ENCODE measurements around the gene EVA1A.

Gene EVA1A

DNA sequence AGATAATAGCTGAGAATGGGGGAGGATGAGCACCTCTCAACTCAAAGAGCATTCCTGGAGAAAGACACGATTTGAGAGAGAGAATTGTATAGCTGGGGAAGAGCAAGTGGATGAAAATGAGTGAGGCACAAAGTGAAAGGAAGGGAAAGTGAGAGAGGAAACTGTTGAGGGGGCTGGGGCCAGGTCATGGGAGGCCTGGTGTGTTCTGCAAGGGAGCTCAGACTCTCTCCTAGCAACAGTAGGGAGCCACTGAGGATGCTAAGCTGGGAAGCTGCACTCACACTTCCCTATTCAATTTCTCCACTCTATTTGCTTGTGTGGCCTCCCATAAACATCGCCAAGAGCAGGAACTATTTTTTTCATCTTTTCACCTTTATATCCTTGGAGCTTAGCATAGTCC is 14.8 kb downstream of the EVA1A start:
- DNase-seq (ENCODE audit: insufficient read length, low spot score) (no peak), FAIRE-seq (no peak)

DNA sequence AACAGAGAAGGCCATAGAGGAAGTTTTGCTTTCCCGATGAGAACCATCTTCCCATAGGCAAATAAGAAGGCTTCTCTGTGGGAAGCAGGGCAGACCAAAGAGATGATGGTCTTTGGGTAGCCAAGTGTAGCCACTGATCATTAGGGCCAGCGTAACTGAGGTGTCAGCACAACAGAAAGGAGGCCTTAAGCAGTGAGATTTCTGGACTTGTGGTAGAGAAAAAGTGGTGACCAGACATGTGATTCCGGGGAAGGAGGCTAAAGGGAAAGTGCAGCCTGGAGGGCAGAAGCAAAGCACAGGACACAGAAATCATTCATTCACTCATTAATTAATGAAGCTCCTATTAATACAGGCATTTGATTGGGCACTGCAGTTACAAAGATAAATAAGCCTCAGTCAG is 15.4 kb downstream of the EVA1A start:
- DNase-seq (ENCODE audit: insufficient read length, low spot score) (no peak), FAIRE-seq (no peak)

DNA sequence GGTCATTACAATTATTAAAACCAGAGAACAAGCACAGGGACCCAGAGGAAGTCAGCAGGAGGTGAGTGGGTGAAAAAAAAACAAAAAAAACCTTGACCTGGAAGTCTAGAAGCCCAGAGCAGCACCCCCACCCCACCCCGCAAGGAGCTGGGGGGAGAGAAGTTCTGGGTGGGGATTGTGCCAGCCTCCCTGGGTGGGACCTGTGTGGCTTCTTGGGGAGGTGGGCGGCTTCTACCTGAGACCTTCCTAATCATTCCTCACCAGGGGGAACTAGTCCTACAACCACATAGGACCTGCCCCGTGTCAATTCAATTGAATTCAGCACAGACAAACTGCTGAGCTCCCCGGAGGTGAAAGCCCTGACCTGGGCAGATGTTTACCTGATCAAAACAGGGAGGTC is 17.3 kb downstream of the EVA1A start:
- DNase-seq (ENCODE audit: insufficient read length, low spot score) (no peak), FAIRE-seq (no peak)

DNA sequence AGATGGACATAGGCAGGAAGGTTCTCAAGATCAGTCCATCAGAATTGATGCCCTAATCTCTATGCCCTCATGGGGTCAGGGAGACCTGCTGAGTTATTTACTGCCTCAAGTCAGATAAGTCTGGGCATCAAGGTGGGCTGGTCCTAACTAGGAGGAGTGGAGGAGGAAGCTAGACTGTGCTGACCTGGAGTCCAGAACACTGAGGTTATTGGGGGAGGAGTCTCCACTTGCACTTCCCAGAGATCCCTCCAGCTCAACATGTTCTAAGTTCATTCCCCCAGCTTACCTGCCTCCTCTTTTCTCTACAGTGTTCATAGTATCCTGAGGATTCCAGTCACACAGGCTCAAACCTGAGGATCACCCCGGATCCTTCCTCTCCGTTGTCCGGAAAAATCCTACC is 19.3 kb downstream of the EVA1A start:
- DNase-seq (ENCODE audit: insufficient read length, low spot score) (no peak), FAIRE-seq (no peak)

DNA sequence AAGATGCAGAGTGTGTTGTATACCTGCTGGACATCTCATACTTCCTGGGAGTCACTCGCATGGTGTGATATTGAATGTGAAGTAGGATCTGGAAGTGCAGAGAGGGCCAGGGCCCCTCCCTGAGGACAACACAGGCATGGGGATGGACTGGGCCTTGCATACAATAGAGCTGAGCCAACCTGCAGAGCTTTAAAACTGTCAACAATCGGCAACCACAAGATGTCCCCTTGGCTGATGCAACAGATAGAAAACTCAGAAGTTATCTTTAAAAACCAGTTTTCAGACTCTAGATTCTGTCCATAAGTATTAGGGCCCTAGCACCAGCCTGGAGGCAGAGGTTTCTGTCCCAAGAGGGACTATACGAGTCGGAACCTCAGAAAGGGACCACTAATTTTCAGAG is 19.7 kb downstream of the EVA1A start:
- FAIRE-seq = no peak
- no peak for DNase-seq (ENCODE audit: insufficient read length, low spot score)

DNA sequence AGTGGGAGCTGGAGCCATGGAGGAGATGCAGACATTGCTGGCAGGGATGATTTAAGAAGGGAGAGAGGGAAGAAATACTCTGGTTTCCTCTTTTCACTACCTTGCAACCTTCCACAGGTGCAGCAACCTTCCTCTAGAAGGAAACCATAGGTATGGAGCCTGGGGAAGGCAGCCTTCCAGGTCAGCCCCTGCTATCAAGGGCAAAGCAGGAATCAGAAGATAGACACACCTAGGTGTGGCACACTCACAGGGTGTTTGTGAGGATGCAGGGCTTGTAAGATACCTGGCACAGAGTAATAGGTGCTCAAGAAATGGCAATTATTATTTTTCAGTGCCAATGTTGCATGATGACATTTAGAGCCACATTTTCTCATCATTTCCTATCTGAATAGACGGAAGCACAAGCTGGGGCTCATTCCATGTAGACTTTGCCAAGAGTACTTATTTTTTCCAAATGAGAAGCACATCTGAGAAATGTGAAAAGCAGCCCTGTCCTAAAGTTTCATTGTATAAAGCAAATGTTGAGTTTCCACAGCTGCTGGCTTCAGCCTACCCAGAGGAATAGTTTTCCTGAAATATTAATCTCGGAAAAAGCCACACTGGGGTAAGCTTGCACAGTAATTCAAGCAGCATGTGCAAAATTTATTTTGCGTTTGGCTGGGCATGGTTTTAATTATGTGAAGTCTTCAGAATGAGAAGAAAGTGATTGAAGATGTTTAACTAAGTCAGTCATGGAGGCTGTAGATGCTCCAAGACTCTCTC is 20.6 kb downstream of the EVA1A start:
- DNase-seq (ENCODE audit: insufficient read length, low spot score) = no peak

DNA sequence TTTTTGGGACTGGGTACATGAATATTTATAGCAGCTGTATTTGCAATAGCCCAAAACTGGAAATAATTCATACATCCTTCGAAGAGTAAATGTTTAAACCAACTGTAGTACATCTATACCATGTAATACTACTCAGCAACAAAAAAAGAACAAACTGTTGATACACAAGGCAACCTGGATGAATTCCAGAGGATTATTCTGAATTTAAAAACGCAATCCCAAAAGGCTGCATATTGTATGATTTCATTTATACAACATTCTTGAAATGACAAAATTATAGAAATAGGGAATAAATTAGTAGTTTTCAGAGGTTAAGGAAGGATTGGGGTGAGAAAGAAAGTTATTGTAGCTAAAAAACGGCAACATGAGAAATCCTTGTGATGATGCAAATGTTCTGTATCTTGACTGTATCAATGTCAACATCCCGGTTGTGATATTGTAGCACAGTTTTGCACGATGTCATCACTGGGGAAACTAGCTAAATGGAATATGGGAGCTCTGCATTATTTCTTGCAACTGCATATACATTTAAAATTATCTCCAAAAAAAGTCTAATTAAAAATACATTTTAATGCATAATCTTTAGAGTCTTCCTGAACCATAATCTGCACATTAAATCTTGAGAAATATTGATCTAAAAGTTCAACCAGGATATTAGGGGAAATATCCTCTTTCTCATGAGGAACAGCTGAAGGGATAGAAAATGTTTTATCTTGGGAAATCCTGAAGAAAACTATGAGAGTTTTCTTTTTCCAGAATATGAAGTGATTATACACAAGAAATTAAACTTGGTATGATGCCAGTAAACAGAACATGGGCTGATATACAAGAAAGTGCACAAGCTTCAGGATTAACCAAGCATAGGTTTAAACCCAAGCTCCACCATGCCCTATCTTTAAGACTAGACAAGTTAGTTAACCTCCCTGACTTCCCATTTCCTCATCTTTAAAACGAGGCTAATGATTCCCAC is 21.9 kb downstream of the EVA1A start:
- DNase-seq (ENCODE audit: insufficient read length, low spot score) (no peak), FAIRE-seq (no peak)

More for the DNA sequence above, 20.6 kb downstream of the EVA1A start:
- no peak for FAIRE-seq

DNA sequence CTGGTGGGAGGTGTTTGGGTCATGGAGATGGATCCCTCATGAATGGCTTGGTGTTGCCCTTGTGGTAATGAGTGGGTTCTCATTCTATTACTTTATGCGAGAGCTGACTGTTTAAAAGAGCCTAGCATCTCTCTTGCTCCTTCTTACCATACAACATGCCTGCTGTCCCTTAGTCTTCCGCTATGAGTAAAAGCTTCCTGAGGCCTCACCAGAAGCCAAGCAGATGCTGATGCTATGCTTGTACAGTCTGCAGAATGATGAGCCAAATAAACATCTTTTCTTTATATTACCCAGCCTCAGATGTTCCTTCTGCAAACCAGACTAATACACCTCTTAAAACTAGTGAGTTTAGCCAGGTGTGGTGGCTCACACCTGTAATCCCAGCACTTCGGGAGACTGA is 23.1 kb downstream of the EVA1A start:
- no peak for FAIRE-seq
- DNase-seq (ENCODE audit: insufficient read length, low spot score) = no peak

DNA sequence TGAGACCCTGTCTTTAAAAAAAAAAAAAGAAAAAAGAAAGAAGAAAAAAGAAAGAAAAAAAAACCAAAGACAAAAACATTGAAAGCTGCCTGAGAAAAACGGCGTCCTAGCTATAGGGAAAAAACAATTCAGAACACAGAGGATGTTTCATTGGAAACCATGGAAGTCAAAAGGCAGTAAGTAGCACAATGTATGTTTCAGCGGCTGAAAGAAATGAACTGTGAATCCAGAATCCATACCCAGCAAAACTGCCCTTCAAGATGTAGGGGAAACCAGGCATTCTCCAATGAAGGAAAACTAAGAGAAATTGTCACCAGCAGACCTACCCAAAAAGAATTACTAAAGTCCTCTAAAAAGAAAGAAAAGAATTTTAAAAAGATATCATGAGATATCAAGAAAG is 27.6 kb downstream of the EVA1A start:
- DNase-seq (ENCODE audit: insufficient read length, low spot score) (no peak), FAIRE-seq (no peak)

DNA sequence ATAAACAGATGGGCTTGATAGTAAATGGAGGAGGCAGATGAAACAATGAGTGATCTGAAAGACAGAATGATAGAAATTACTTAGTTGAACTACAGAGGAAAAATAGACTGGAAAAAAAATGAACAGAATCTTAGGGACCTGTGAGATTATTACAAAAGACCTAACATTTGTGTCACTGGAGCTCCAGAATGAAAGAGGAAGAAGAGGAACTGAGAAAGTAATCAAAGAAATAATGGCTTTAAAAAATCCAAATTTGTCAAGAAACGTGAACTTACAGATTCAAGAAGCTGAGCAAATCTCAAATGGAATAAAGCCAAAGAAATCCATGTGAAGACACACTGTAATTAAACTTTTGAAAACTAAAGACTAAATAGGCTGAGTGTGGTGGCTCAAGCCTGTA is 28.3 kb downstream of the EVA1A start:
- DNase-seq (ENCODE audit: insufficient read length, low spot score) = no peak
- FAIRE-seq = no peak

DNA sequence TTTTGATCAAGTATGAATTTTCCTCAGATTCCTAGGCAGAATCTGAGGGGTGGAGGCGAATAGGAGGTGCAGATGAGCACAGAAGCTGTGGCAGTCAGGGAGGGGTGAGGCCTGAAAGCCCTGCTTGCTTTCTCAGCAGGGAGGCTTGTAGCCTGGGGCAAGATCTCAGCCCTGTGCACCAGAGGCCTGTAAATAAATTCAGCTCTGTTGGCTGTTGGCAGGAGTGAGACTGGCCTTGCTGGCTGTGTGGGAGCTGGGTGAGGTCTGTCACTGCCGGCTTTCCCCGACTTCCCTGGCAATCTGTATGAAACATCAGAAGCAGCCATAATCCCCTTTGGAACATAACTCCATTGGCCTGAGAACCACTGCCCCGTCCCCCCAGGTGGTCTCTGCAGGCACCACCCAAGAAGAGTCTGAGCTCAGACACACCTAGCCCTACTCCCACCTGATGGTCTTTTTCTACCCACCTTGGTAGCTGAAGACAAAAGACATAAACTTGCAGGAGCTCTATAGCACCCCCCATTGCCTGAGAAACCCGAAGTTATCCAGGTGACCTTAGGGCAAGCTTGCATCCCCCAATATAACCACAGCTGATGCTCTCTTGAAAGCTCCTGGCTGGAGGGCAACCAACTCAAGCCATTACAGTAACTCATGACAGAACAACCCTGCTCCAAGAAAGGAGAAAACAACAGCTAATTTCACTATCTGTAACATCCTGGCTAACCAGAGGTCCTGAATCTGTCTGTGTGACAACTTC is 32.3 kb downstream of the EVA1A start:
- peak; percentile 51 for FAIRE-seq
- DNase-seq (ENCODE audit: insufficient read length, low spot score) = no peak

DNA sequence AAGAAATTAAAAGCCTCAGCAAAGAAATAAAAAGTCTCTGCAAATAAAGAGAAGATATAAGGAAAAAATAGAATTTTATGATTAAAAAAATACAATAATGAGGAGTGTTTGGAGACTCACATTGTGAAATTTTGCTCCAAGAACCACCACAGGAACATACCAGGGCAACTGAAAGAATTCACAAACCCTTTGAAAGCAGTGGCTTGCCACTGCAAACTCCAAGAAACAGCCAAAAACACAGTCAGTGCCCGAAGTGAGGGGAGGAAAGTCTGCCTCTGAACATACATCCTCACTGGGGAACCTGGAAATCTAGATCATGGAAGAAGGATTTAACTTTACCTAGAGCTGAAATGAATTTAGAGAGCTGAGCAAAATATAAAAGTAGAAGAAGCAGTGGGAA is 33.1 kb downstream of the EVA1A start:
- FAIRE-seq (no peak), DNase-seq (ENCODE audit: insufficient read length, low spot score) (no peak)

DNA sequence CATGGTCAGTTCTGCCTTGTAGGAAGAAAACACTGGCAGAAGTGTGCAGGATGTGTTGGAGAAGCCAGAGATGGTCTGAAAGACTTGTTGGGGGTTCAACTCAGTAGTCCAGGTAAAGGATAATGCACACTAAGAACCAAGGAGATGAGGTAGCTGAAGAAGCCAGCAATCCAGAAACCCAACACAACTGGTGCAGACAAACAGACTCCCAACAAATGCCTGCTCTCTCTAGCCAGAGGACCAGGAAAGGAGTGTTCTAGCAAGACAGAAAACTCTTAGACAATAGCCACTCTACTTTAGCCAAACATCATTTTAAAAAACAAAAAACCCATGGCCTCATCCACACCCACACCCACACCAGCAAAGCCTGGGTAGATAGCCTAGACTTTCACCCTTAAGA is 33.9 kb downstream of the EVA1A start:
- DNase-seq (ENCODE audit: insufficient read length, low spot score) = no peak
- no peak for FAIRE-seq

DNA sequence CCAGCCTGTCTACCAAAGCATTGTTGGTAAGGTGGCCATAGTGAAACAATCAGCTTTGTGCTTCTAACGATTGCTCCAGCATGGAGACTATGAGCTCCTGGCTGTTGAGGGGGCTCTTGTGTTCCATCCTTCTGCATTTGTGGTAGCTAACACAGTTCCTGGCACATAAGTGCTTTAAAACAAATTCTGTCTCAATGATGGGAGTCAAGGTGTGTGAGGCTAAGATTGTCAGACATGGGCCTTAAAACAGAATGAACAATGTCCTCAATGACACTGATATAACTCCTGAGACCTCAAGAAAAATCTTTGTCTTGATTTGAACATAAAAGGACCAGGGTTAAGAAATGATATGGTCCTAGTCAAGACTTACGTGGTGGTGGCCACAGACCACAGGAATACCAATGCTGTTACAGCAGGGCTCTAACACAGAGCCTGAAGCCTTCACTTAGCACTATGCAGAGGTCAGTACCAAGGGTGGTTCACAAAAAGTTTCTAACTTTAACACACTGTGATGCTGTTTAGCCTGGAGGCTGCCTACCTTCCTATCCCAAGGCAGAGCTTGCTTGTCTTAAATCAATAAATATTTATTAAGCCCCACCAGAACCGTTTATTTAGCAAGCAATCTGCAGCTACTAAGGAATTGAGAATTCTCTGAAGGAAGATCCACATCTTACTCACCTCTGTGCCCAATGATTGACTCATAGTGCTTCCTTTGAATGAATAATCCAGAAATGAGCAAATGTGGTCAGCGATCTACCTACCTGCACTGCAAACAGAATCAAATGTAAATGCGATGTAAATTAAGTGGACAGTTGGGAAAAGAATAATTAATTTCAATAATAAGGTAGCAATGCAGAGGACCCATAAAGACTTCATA is 35.1 kb downstream of the EVA1A start:
- no peak for DNase-seq (ENCODE audit: insufficient read length, low spot score)
- no peak for FAIRE-seq

DNA sequence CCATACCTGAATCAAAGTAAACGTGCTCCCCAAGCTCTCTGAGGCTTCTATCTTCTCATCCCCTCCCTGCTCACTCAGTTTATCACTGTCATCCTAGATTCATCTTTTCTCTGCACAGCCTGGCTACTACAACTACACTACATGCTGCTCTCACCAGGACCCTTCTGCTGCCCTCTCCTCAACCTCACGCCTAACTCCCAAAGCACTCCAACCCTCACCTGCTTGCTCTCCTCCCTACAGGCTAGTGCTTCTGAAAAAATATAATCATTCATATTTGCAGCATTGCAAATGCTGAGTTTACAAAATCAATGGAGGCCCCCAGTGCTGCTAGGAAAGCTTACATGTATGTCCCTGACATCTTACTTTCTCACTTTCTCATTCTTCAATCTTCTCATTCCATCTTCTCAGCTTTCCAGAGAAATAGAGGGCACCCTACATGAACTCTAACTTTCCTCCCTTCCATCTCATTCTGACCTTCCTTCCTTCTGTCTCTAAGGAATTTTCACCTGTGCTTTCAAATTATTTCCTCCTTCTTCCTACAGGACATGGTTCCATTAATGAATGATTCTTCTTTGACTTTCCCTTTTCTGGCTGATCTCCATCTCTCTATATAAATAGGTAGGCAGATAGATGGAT is 36.3 kb downstream of the EVA1A start:
- FAIRE-seq (no peak), DNase-seq (ENCODE audit: insufficient read length, low spot score) (no peak)

DNA sequence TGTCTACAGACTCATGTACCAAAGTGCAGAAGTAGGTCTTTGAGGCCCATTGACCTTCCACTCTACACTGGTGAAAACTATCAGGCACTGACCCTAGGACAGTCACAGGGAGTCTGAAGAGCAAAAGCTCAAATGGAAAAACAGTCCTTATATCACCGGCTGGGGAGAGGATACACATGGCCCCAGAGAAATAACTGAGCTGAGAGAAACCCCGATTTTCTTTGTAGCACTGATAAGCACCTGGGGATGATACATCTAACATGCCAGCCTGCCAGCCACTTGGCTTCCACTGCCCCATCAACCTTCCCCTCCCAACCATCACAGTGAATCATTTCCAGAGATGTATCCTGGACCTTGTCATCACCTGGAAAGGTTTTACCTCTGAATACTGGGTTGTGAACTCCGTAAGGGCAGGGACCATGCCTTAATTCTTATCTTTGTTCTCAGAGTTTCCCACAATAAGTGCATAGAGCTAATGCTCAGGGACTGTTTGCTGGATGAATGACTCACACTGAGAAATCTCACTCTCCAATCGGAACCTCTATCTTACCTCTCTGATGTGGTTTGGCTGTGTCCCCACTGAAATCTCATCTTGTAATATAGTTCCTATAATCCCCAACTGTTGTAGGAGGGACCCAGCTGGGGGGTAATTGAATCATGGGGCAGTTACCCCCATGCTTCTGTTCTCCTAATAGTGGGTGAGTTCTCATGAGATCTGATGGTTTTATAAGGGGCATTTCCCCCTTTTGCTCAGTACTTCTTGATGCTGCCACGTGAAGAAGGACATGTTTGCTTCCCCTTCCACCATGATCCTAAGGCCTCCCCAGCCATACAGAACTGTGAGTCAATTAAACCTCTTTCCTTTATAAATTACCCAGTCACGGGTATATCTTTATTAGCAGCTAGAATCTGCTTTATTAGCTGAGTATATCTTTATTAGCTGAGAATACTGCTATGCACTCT is 37.1 kb downstream of the EVA1A start:
- peak; percentile 28 for DNase-seq (ENCODE audit: insufficient read length, low spot score)

DNA sequence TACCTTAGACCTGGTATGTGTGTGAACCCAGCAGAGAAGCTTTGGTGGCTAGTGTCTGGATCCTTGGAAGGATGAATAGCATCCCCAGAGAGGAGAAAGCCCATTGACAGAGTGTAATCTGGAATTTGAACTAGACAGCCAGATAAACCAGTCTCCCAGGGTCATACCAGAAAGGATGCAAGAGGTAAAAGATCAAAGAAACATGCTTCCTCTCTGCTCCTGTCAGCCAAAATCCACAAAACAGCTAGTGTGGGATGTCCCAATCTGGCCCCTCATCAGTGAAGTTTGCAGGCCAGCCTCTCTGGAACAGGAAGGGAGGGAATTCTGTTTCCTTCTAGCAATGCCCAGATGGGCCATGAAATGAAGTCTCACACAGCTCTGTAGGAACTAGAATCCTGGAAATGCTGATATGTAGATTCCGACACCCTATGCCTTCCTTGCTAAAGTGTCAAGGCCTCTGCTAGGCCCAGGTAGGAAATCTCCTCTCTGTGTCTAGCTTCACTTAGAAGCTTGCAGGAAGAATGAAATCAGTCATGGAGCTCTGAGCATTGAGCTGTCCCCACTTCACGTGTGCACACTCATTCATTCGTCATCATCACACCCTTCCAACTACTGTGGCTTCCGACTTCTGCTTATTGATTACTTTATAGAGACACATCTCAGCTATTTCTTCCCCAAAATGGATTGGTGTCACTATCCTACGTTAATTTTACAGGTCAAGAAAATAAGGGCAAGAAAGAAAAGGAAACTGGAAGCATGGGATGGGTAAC is 38.0 kb downstream of the EVA1A start:
- DNase-seq (ENCODE audit: insufficient read length, low spot score) (no peak), FAIRE-seq (no peak)

More for the DNA sequence above, 37.1 kb downstream of the EVA1A start:
- no peak for FAIRE-seq
